DOHH2 (cell line): Measurements from ENCODE around the gene RASGEF1B.

Experiments
- EZH2phosphoT487 ChIP-seq: fragments of 200-600 bp; sonication (generic); IDR thresholded peaks from 2 replicates; pipeline ENCODE4 v1.6.1; 2017; ENCODE audit warnings: borderline replicate concordance, mild to moderate bottlenecking, antibody characterized with exemption, low read length, moderate library complexity, mixed read lengths
- TF ChIP-seq, protein P1 (sequence below): fragments of 200-600 bp; sonication (generic); IDR thresholded peaks from one replicate; pipeline ENCODE4 v1.5.1; 2014; ENCODE audit warnings: antibody characterized with exemption, mild to moderate bottlenecking, low read depth, low read length; ENCODE audit not compliant: poor library complexity, severe bottlenecking

DNA sequence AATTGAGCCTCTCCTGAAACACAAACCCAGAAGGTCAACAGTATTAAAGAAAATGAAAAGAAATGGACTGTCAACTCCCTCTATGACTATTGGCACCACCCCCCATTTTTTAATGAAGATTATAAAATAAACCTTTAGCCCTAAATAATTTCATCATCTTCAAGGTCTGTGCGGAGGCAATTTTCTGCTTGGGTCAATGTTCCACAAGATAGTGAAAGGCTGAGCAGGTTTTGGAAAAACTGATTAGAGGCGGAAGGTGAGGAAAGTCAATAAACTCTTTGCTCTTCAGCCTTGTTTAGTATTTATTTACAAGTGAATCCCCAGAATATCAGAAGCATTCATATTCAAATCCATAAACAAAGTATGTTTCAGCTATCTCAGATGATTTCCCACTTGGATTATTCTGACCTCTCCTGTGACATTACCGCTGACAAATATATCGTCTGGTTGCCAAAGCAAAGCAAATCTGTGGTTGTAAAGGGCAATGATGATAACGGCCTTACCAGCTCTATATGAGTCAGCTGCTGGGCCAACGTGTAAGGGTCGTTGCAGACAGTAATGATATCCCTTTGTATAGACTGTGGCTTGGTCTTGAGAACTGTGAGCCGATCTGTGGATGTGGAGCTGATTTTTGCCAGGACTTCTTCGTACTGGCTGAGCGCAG lies 24.0 kb downstream of the RASGEF1B start:
- TF ChIP-seq, protein P1, sequence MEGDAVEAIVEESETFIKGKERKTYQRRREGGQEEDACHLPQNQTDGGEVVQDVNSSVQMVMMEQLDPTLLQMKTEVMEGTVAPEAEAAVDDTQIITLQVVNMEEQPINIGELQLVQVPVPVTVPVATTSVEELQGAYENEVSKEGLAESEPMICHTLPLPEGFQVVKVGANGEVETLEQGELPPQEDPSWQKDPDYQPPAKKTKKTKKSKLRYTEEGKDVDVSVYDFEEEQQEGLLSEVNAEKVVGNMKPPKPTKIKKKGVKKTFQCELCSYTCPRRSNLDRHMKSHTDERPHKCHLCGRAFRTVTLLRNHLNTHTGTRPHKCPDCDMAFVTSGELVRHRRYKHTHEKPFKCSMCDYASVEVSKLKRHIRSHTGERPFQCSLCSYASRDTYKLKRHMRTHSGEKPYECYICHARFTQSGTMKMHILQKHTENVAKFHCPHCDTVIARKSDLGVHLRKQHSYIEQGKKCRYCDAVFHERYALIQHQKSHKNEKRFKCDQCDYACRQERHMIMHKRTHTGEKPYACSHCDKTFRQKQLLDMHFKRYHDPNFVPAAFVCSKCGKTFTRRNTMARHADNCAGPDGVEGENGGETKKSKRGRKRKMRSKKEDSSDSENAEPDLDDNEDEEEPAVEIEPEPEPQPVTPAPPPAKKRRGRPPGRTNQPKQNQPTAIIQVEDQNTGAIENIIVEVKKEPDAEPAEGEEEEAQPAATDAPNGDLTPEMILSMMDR = no peak
- no peak for TF ChIP-seq EZH2phosphoT487
